Endodermal cell (in vitro differentiated cells): ENCODE results near the gene ESYT3. TPM values are rescaled to one million over a fixed set of nuclear protein-coding genes. Genes with fewer than 3 reads are reported as not detected.
A peak's percentile ranks its signal among the peaks of the same experiment; 100 is the strongest.
"Not testable (repeated sequence)": the region's sequence is repeated elsewhere in the genome, so short reads cannot be mapped to it uniquely, and the experiment has no call there.

Experiments used
- DNase-seq: peaks from one replicate; pipeline ENCODE4 v3.0.0-alpha.2; 2017
- H3K27ac ChIP-seq: 2 replicates; pipeline ENCODE4 v1.5.1; 2013; ENCODE audit warnings: mild to moderate bottlenecking, low read depth, low read length, moderate library complexity
- H3K27me3 ChIP-seq: 2 replicates; pipeline ENCODE4 v1.6.1; 2013; ENCODE audit warnings: mild to moderate bottlenecking, low read length, moderate library complexity; ENCODE audit not compliant: insufficient read depth, control insufficient read depth, poor library complexity, severe bottlenecking
- H3K36me3 ChIP-seq: 2 replicates; pipeline ENCODE4 v1.7.0; 2013; ENCODE audit warnings: mild to moderate bottlenecking, low read length, moderate library complexity; ENCODE audit not compliant: control insufficient read depth, insufficient read depth
- H3K4me1 ChIP-seq: one replicate; pipeline ENCODE4 v1.7.0; 2013; ENCODE audit warnings: low read length; ENCODE audit not compliant: control insufficient read depth, insufficient read depth
- H3K4me3 ChIP-seq: 2 replicates; pipeline ENCODE4 v1.5.1; 2013; ENCODE audit warnings: mild to moderate bottlenecking, low read length, moderate library complexity
- H3K9ac ChIP-seq: 2 replicates; pipeline ENCODE4 v1.6.1; 2013; ENCODE audit warnings: mild to moderate bottlenecking, low read length, moderate library complexity; ENCODE audit not compliant: poor library complexity, severe bottlenecking; ENCODE audit errors: extremely low read depth
- H3K9me3 ChIP-seq: 2 replicates; pipeline ENCODE4 v1.6.1; 2013; ENCODE audit warnings: mild to moderate bottlenecking, low read length, moderate library complexity; ENCODE audit not compliant: control insufficient read depth
- H3K27ac Mint-ChIP-seq: 2 replicates; pipeline ENCODE4 v1.8.0; 2020; ENCODE audit warnings: mixed read lengths
- H3K27me3 Mint-ChIP-seq: 2 replicates; pipeline ENCODE4 v1.8.0; 2021; ENCODE audit warnings: mild to moderate bottlenecking, mixed read lengths; ENCODE audit not compliant: insufficient read depth
- H3K36me3 Mint-ChIP-seq: 2 replicates; pipeline ENCODE4 v1.8.0; 2020; ENCODE audit warnings: low read depth, mixed read lengths
- H3K4me1 Mint-ChIP-seq: 2 replicates; pipeline ENCODE4 v1.8.0; 2020; ENCODE audit warnings: mixed read lengths
- H3K4me3 Mint-ChIP-seq: 2 replicates; pipeline ENCODE4 v1.8.0; 2020; ENCODE audit warnings: mild to moderate bottlenecking, moderate library complexity, mixed read lengths
- H3K9me3 Mint-ChIP-seq: 2 replicates; pipeline ENCODE4 v1.8.0; 2020; ENCODE audit warnings: mild to moderate bottlenecking, mixed read lengths
- CTCF ChIP-seq: fragments of 200-600 bp; sonication (generic); conservative IDR thresholded peaks from 2 replicates; pipeline ENCODE4 v1.5.0; 2021; ENCODE audit warnings: antibody characterized with exemption, mild to moderate bottlenecking
- WGBS, 2 experiments: methylation state at CpG; one replicate each; pipeline versions ENCODE4 v1.1.5 to v1.1.7; 2013; ENCODE audit warnings: missing lambda C conversion rate in 2 of 2, mixed read lengths in 1 of 2; ENCODE audit not compliant: insufficient coverage in 1 of 2, insufficient read length in 1 of 2; 5-methylcytosine and 5-hydroxymethylcytosine counted together
- total RNA-seq, 2 donors: library from RNA; stranded (reverse); fragmentation: NEBNext Ultra II Directional in 1 of 2; extraction: Animal tissue kit (Norgen Biotek cat#: 25700) in 1 of 2; gene quantifications; 2 replicates in 1 of 2; 3 replicates in 1 of 2; pipeline ENCODE4 v1.2.1, GENCODE V29; 2021

The ESYT3 gene
- total RNA-seq, 2 donors from 2014 or later: 7.7 to 10.2 TPM

GRCh38 chr3:138412821-138413551 lies 21.4 kb upstream of the ESYT3 start:
- Histone ChIP-seq H3K4me3 (no peak overlapping the region), H3K4me1 (no peaks in the 10 kb centered on the region), H3K9ac (no peak overlapping the region), H3K27ac (no peak overlapping the region), H3K27me3 (peaks cover 7% of the 10 kb centered on the region), H3K36me3 (no peaks in the 10 kb centered on the region), H3K9me3 (no peaks in the 10 kb centered on the region)
- no peak overlapping the region for H3K4me3 Mint-ChIP-seq
- H3K27me3 Mint-ChIP-seq: peaks cover 1% of the 10 kb centered on the region
- H3K4me1 Mint-ChIP-seq: no peaks in the 10 kb centered on the region
- H3K36me3 Mint-ChIP-seq: no peaks in the 10 kb centered on the region
- no peak overlapping the region for H3K27ac Mint-ChIP-seq
- no peaks in the 10 kb centered on the region for H3K9me3 Mint-ChIP-seq
- peak; percentile 46 for DNase-seq
- 92 to 93% methylated on average over 5 to 9 of the region's 9 CpGs for WGBS, 2 experiments
- TF ChIP-seq CTCF: no peak

GRCh38 chr3:138416236-138416635 lies 18.2 kb upstream of the ESYT3 start:
- H3K9me3 Mint-ChIP-seq: peaks cover 18% of the 10 kb centered on the region
- H3K36me3 ChIP-seq, H3K4me3 ChIP-seq, H3K27ac ChIP-seq, H3K27me3 Mint-ChIP-seq, H3K27me3 ChIP-seq, H3K4me1 ChIP-seq, H3K27ac Mint-ChIP-seq, H3K36me3 Mint-ChIP-seq, H3K9ac ChIP-seq, H3K4me3 Mint-ChIP-seq, H3K4me1 Mint-ChIP-seq: not testable (repeated sequence)
- peak; percentile 5 for DNase-seq
- 91 to 92% methylated on average over 4 of the region's 4 CpGs for WGBS, 2 experiments
- peaks cover 12% of the 10 kb centered on the region for H3K9me3 ChIP-seq

- Histone ChIP-seq H3K9ac (no peak overlapping the region), H3K36me3 (no peaks in the 10 kb centered on the region), H3K9me3 (peaks cover 12% of the 10 kb centered on the region), H3K4me1 (no peaks in the 10 kb centered on the region), H3K4me3 (no peak overlapping the region), H3K27ac (no peak overlapping the region), H3K27me3 (peaks cover 7% of the 10 kb centered on the region)
- Mint-ChIP-seq H3K27ac (no peak overlapping the region), H3K4me3 (no peak overlapping the region), H3K4me1 (no peaks in the 10 kb centered on the region), H3K36me3 (no peaks in the 10 kb centered on the region), H3K9me3 (peaks cover 21% of the 10 kb centered on the region), H3K27me3 (no peaks in the 10 kb centered on the region)
- peak; percentile 96 for DNase-seq
- TF ChIP-seq CTCF: peak; percentile 97
- whole genome bisulfite sequencing, 2 experiments: 17 to 20% methylated on average over 6 to 7 of the region's 7 CpGs
Measured at GRCh38 chr3:138417559-138417982, 16.8 kb upstream of the ESYT3 start.
